Measurements from ENCODE around the gene SMARCE1.
A peak's percentile ranks its signal among the peaks of the same experiment; 100 is the strongest.
"Not testable (repeated sequence)": the region's sequence is repeated elsewhere in the genome, so short reads cannot be mapped to it uniquely, and the experiment has no call there.

SMARCE1 gene

GRCh38 chr17:40611840-40612474 is 35.7 kb downstream of the SMARCE1 start:
- DNase-seq (ENCODE audit: low read depth, low spot score), result no peak

- DNase-seq (ENCODE audit: low read depth, low spot score), result no peak
Measured at GRCh38 chr17:40610359-40610758, 37.3 kb downstream of the SMARCE1 start.

- DNase-seq (ENCODE audit: low read depth, low spot score), result no peak
Measured at GRCh38 chr17:40608061-40608581, 39.5 kb downstream of the SMARCE1 start.

- DNase-seq (ENCODE audit: low read depth, low spot score), result no peak
Measured at GRCh38 chr17:40607641-40608040, 40.0 kb downstream of the SMARCE1 start.

GRCh38 chr17:40606548-40607353 is 40.9 kb downstream of the SMARCE1 start:
- DNase-seq (ENCODE audit: low read depth, low spot score), result no peak

- no peak for DNase-seq (ENCODE audit: low read depth, low spot score)
Measured at GRCh38 chr17:40605306-40605705, 42.3 kb downstream of the SMARCE1 start.

- no peak for DNase-seq (ENCODE audit: low read depth, low spot score)
Measured at GRCh38 chr17:40604327-40605080, 43.1 kb downstream of the SMARCE1 start.

GRCh38 chr17:40602445-40603443 is 44.9 kb downstream of the SMARCE1 start:
- DNase-seq (ENCODE audit: low read depth, low spot score), result no peak

- no peak for DNase-seq (ENCODE audit: low read depth, low spot score)
Measured at GRCh38 chr17:40600486-40601046, 47.1 kb downstream of the SMARCE1 start.

GRCh38 chr17:40599468-40599763 is 48.2 kb downstream of the SMARCE1 start:
- DNase-seq (ENCODE audit: low read depth, low spot score), result no peak

GRCh38 chr17:40598619-40599467 is 48.8 kb downstream of the SMARCE1 start:
- DNase-seq (ENCODE audit: low read depth, low spot score), result no peak

- DNase-seq (ENCODE audit: low read depth, low spot score), result no peak
Measured at GRCh38 chr17:40598301-40598618, 49.4 kb downstream of the SMARCE1 start.

- no peak for DNase-seq (ENCODE audit: low read depth, low spot score)
Measured at GRCh38 chr17:40597556-40598300, 49.9 kb downstream of the SMARCE1 start.

GRCh38 chr17:40597156-40597555 is 50.5 kb downstream of the SMARCE1 start:
- DNase-seq (ENCODE audit: low read depth, low spot score), result no peak

- DNase-seq (ENCODE audit: low read depth, low spot score), result peak; percentile 74
Measured at GRCh38 chr17:40596261-40596919, 51.2 kb downstream of the SMARCE1 start.

- no peak for DNase-seq (ENCODE audit: low read depth, low spot score)
Measured at GRCh38 chr17:40590742-40591141, 56.9 kb downstream of the SMARCE1 start.

GRCh38 chr17:40588552-40588951 is 59.1 kb downstream of the SMARCE1 start:
- DNase-seq (ENCODE audit: low read depth, low spot score), result no peak

- not testable (repeated sequence) for DNase-seq (ENCODE audit: low read depth, low spot score)
Measured at GRCh38 chr17:40586264-40586663, 61.4 kb downstream of the SMARCE1 start.

GRCh38 chr17:40584950-40585349 is 62.7 kb downstream of the SMARCE1 start:
- DNase-seq (ENCODE audit: low read depth, low spot score), result not testable (repeated sequence)

Measured in iPS DF 19.7 (cell line).